GM18870 (cell line): ENCODE measurements around the gene CDAN1.

Experiments used
- ATAC-seq: cut with Tn5 transposase; IDR thresholded peaks from one replicate; pipeline ENCODE4 v1.9.1; 2021; ENCODE audit warnings: moderate library complexity; ENCODE audit not compliant: unreplicated experiment

The CDAN1 gene

DNA sequence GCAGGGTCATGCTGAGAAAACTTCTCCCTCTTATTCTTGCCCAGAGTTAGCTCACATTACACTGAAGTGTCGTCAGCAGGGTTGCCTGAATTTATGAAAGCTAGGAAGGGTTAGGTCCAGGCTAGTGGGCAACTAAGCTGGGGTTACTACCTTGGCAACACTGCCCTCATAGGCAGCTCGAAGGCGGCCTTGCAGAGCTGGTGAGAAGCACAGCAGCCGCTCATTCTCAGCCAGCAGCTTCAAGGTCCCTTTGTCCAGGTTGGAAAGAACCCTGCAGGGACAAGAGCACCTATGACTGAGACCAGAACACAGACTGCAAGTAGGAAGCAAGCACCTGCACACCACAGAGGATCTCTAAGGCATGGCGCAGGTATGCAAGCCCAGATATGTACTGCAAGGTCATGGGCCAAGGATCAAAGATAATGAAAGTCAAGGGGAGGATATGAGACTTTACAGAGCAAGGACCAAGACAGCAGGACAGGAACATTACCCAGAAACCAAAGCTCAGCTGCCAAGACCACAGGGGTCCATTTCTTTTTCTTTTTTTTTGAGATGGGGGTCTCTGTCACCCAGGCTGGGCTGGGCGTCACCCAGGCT lies 2.8 kb downstream of the CDAN1 start:
- no peak for ATAC-seq

GRCh38 chr15:42733027-42733426 lies 3.9 kb downstream of the CDAN1 start:
- ATAC-seq = no peak

- no peak for ATAC-seq
These were observed 4.7 kb downstream of the CDAN1 start for GRCh38 chr15:42732095-42732827.

GRCh38 chr15:42731461-42731860 lies 5.5 kb downstream of the CDAN1 start:
- ATAC-seq = no peak

- no peak for ATAC-seq
These were observed 6.4 kb downstream of the CDAN1 start for GRCh38 chr15:42730536-42730935.

GRCh38 chr15:42730135-42730534 lies 6.8 kb downstream of the CDAN1 start:
- ATAC-seq = no peak

DNA sequence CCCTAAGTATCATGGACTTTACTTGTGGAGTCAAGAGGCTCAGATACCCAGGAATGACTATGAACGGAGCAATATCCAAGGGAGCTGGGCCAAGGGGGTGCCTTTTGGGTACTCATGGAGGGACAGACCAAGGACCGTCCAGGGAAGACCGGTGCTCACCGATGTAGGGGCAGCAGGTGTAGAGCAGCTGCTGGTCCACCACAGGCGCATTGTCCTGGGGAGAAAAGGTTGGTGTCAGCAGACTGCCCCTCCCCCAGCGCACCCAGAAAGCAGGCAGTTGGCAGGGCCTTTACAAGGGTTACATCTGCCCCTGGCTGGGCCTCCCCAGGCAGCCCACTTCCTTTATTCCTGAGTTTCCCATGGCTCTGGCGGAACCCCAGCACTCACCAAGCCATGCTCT lies 7.5 kb downstream of the CDAN1 start:
- no peak for ATAC-seq

GRCh38 chr15:42728972-42729371 lies 8.0 kb downstream of the CDAN1 start:
- ATAC-seq = no peak

DNA sequence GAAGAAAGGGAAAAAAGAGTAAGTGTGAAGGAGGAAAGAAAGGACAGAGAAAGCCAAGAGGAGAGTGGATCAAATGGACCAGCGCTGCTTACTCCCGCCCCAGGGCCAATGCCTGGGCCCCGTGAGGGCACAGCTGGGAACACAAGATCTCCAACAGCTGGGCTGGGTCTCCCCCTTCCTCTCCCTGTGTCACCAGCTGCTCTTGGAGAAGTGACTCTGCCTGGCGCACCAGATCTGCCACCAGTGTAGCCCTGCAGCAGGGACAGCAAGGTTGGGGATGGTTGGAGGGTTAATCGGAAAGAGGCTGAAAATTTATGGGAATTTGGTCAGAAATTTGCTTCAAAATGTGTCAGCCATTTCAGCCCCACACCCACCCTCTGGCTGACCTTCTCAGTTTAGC lies 8.4 kb downstream of the CDAN1 start:
- no peak for ATAC-seq

- ATAC-seq = no peak
These were observed 9.1 kb downstream of the CDAN1 start for GRCh38 chr15:42727750-42728381.

- ATAC-seq = no peak
These were observed 10.8 kb downstream of the CDAN1 start for GRCh38 chr15:42726114-42726513.

DNA sequence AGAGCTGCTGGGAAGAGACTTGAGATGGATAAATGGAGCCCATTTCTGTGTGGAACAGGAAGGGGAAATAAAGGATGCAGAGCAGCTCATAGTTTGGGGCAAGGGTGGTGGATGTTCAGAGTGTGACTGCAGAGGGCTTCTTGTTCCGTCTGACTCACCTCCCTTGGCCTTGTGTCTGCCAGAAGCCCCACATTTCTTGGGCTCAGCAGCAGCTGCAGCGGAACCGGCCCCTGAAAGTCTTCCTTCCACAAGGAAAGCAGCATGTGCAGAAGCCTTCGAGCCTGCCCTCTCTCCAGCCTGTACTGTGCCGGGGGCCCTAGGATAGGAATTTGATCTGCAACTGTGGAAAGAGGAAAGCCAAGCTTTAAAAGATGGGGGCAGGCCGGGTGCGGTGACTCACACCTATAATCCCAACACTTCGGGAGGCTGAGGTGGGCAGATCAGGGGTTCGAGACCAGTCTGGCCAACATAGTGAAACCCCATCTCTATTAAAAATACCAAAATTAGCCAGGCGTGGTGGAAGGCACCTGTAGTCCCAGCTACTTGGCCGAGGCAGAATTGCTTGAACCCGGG lies 11.5 kb downstream of the CDAN1 start:
- ATAC-seq = no peak

DNA sequence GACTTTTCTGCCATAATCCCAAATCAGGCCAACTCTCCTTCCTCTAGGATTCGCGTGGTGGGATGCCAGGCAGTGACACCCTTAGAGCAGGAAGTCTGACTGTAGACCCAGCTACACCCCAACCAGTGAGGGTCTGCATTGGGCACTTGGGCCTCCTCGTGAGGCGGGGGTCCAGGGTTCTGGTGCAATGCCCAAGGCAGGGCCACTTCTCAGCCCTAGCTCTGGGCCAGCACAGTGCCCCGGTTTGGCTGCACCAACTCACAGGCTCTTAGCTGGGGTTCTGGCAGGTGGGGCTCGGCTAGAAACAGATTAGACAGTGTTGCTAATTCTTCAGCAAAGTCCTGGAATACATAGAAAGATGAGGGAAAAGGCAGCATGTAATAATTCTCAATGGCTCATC lies 12.7 kb downstream of the CDAN1 start:
- no peak for ATAC-seq

DNA sequence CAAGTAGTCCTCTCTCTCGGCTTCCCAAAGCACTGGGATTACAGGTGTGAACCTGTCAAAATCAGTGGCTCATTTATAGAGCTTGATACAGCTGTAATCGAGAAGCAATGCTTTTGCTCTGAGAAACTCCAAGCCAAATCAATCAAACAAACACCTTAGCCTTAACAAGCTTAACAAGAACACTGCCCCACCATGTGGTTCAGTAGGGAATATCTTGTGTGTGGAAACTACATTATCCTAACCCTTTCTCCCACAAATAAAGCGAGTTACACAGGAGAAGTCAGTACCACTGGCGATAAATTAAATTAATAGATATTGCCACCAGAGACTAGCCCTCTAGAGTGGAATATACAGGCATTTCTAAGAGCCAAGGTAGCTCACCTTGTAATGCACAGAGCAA lies 13.9 kb downstream of the CDAN1 start:
- no peak for ATAC-seq

DNA sequence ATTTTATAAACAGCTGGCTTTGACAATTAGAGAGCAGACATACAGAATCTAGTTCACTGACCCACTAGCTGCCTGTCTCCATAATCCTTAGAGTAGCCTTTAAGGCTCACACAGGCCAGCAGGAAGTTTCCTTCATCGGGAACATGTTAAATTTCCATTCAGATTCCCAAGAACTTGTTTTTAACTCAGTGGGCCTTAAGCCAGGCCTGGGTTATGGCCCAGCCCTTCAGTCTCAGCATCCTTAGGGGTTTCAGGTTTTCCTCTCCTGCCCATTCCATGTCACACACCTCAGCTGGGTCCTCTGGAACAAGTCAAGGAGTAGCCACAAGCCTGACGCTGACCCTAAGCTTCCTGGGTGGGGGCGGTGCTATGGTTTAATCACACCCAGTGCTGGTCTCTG lies 15.0 kb downstream of the CDAN1 start:
- no peak for ATAC-seq

- no peak for ATAC-seq
These were observed 15.9 kb downstream of the CDAN1 start for GRCh38 chr15:42721016-42721415.

GRCh38 chr15:42720071-42720470 lies 16.9 kb downstream of the CDAN1 start:
- ATAC-seq = no peak

GRCh38 chr15:42719043-42719442 lies 17.9 kb downstream of the CDAN1 start:
- no peak for ATAC-seq

DNA sequence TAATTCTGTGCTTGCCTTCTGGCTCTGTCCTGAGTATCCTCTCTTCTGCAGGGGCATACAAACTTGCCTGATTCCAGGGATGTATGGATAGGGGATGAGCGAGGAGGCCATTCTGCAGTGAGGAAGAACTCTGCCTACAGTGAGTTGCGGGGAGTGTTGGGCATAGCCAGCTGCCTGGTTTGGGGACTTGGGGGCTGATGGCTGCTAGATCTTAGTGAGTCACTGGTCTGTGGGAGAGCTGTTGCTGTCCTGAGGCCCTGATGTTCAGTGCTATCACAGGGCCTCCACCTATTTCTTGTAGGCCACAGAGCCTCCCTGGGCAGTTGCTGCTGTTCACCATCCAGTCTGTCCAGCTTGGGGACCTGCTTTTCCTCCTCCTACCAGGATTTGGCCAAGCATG lies 20.3 kb downstream of the CDAN1 start:
- ATAC-seq = no peak

DNA sequence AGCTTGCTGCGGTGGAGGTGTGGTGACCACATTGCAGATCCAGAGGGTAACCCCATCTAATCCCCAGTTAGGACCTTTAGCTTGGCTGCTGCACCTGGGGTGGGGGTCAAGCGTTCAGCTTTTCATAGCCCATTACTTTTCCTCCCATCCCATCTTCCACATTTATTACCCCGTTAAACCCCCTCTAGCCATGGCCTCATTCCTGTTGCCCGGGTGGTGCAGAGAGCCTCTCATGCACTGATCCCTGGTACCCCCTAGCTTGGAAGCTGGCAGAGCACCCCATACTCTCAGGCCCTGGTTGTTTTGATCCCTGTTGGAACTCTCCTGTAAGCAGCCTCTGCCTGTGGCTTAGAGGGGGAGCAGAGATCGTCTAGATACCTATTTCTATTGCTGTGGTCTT lies 20.8 kb downstream of the CDAN1 start:
- no peak for ATAC-seq

DNA sequence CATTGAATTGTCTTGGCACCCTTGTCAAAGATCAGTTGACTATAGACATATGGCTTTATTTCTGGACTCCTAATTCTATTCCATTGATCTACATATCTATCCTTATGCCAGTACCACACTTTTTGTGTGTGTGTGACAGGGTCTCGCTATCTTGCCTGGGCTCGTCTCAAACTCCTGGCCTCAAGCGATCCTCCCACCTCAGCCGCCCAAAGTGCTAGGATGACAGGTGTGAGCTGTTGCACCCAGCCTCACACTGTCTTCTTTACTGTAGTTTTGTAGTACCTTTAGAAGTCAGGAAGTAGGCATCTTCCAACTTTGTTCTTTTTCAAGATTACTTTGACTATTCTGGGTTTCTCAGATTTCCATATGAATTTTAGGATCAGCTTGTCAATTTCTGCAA lies 24.3 kb downstream of the CDAN1 start:
- no peak for ATAC-seq

GRCh38 chr15:42711746-42712145 lies 25.2 kb downstream of the CDAN1 start:
- no peak for ATAC-seq
